ENCODE data around the gene FIP1L1. TPM values are rescaled to one million over a fixed set of nuclear protein-coding genes. Genes with fewer than 3 reads are reported as not detected.

FIP1L1 gene
- total and polyA plus RNA-seq, 10 of the 15 experiments (the other 5 are each of a cell fraction or from before 2014, with no cell fraction given), result 28.1 to 110 (median 59.4) TPM

GRCh38 chr4:53507058-53507457, 129.6 kb downstream of the FIP1L1 start:
- no peak overlapping the region for H3K9ac ChIP-seq (ENCODE audit: control insufficient read depth, insufficient read depth, low read length)
- DNase-seq (ENCODE audit: low read depth, low spot score) (no peak), FAIRE-seq (no peak), ATAC-seq (no peak)
- no peaks in the 10 kb centered on the region for H3K27me3 ChIP-seq (replicated peaks in 1 of 2; ENCODE audit: control insufficient read depth in 2 of 2, insufficient read depth in 2 of 2, low read length in 1 of 2)
- ChIA-PET SMC1A (ENCODE audit: uncharacterized antibody, unreplicated experiment) (interaction anchor here (1.1 to 2.5 kb wide), 4 partner anchors 136 to 297 kb away, joined by 3 to 11 read pairs (median 6); no protein-coding TSS in a partner anchor), RAD21 (ENCODE audit: unreplicated experiment) (interaction anchor here (1.8 kb wide), 2 partner anchors 147 to 298 kb away, joined by 8 to 10 read pairs; no protein-coding TSS in a partner anchor), POLR2A (interaction anchor here (1.4 kb wide), 1 partner anchor 147 kb away, joined by 5 read pairs; no protein-coding TSS in a partner anchor), CTCF (interaction anchor here (1.4 to 1.8 kb wide), 4 partner anchors 95 to 727 kb away, joined by 3 to 12 read pairs (median 6); no protein-coding TSS in a partner anchor)
- no TSS peak for BruUV-seq (replicated peaks)
- H3K79me2 ChIP-seq (ENCODE audit: control insufficient read depth, insufficient read depth, low read length), result no peaks in the 10 kb centered on the region
- H3K4me2 ChIP-seq (ENCODE audit: control insufficient read depth, insufficient read depth), result no peak overlapping the region
- TF ChIP-seq ASH2L (IDR thresholded peaks at IDR 0.05; ENCODE audit: borderline replicate concordance, low read depth) (no peak), BRCA1 (IDR thresholded peaks at IDR 0.05; ENCODE audit: low read depth, low read length) (no peak), WRNIP1 (IDR thresholded peaks at IDR 0.05; ENCODE audit: borderline replicate concordance, low read depth, low read length) (no peak), EGR1 (IDR thresholded peaks at IDR 0.05; ENCODE audit: borderline replicate concordance in 1 of 2, low read depth in 2 of 2, low read length in 2 of 2) (no peak), ZBED1 (IDR thresholded peaks at IDR 0.05; ENCODE audit: borderline replicate concordance) (no peak)
- no peaks in the 10 kb centered on the region for H3K36me3 ChIP-seq (ENCODE audit: control insufficient read depth in 2 of 2, insufficient read depth in 2 of 2, low read length in 1 of 2)
- no peak overlapping the region for H3K27ac ChIP-seq (ENCODE audit: control insufficient read depth, insufficient read depth)
- H3K4me1 ChIP-seq (ENCODE audit: control insufficient read depth, insufficient read depth, low read length), result no peaks in the 10 kb centered on the region
- H4K20me1 ChIP-seq (ENCODE audit: control insufficient read depth, insufficient read depth), result no peaks in the 10 kb centered on the region
- in situ Hi-C loops (cut with MboI) (no loop called here), intact Hi-C loops (cut with micrococcal nuclease; ENCODE audit: unreplicated experiment) (loop anchor here (5.0 kb wide), 1 partner anchor 145 kb away; no protein-coding TSS in a partner anchor)
- H2AFZ ChIP-seq (ENCODE audit: control insufficient read depth, low read depth, low read length), result no peak overlapping the region
- WGBS (ENCODE audit: insufficient coverage, insufficient replicate concordance, low lambda C conversion rate, missing lambda C conversion rate), result 68% methylated on average over 7 of the region's 7 CpGs
- no peak overlapping the region for H3K4me3 ChIP-seq
- no peaks in the 10 kb centered on the region; the same call in 2 of the 3 replicates for H3K9me3 ChIP-seq (replicated peaks; ENCODE audit: control insufficient read depth, insufficient read depth, low read length)

GRCh38 chr4:53507671-53508286, 130.3 kb downstream of the FIP1L1 start:
- Histone ChIP-seq H3K4me3 (no peak overlapping the region), H4K20me1 (ENCODE audit: control insufficient read depth, insufficient read depth) (no peaks in the 10 kb centered on the region), H3K79me2 (ENCODE audit: control insufficient read depth, insufficient read depth, low read length) (no peaks in the 10 kb centered on the region), H3K4me1 (ENCODE audit: control insufficient read depth, insufficient read depth, low read length) (no peaks in the 10 kb centered on the region), H3K27me3 (replicated peaks in 1 of 2; ENCODE audit: control insufficient read depth in 2 of 2, insufficient read depth in 2 of 2, low read length in 1 of 2) (no peaks in the 10 kb centered on the region), H3K4me2 (ENCODE audit: control insufficient read depth, insufficient read depth) (no peak overlapping the region), H2AFZ (ENCODE audit: control insufficient read depth, low read depth, low read length) (no peak overlapping the region), H3K36me3 (ENCODE audit: control insufficient read depth in 2 of 2, insufficient read depth in 2 of 2, low read length in 1 of 2) (no peaks in the 10 kb centered on the region), H3K9ac (ENCODE audit: control insufficient read depth, insufficient read depth, low read length) (no peak overlapping the region), H3K27ac (ENCODE audit: control insufficient read depth, insufficient read depth) (no peak overlapping the region), H3K9me3 (replicated peaks; ENCODE audit: control insufficient read depth, insufficient read depth, low read length) (no peaks in the 10 kb centered on the region; the same call in 2 of the 3 replicates)
- no peak for FAIRE-seq
- DNase-seq (ENCODE audit: low read depth, low spot score), result no peak
- ChIA-PET POLR2A (no interaction called here), CTCF (interaction anchor here (0.9 to 1.8 kb wide), 4 partner anchors 21 to 299 kb away, joined by 3 to 7 read pairs (median 4); no protein-coding TSS in a partner anchor), RAD21 (ENCODE audit: unreplicated experiment) (no interaction called here), SMC1A (ENCODE audit: uncharacterized antibody, unreplicated experiment) (interaction anchor here (2.5 kb wide), 1 partner anchor 136 kb away, joined by 11 read pairs; no protein-coding TSS in a partner anchor)
- no TSS peak for BruUV-seq (replicated peaks)
- in situ Hi-C loops (cut with MboI) (no loop called here), intact Hi-C loops (cut with micrococcal nuclease; ENCODE audit: unreplicated experiment) (loop anchor here (5.0 kb wide), 1 partner anchor 145 kb away; no protein-coding TSS in a partner anchor)
- 67% methylated on average over 17 of the region's 17 CpGs for WGBS (ENCODE audit: insufficient coverage, insufficient replicate concordance, low lambda C conversion rate, missing lambda C conversion rate)
- ATAC-seq, result peak; percentile 80
- TF ChIP-seq YBX1 (IDR thresholded peaks at IDR 0.05) (no peak), CHD2 (IDR thresholded peaks at IDR 0.05; ENCODE audit: borderline replicate concordance, low read depth, low read length) (no peak), POU2F2 (IDR thresholded peaks at IDR 0.05; ENCODE audit: borderline replicate concordance, low read depth, low read length) (no peak), NR2C1 (IDR thresholded peaks at IDR 0.05) (no peak), TARDBP (IDR thresholded peaks at IDR 0.05; ENCODE audit: borderline replicate concordance) (no peak), ZNF622 (IDR thresholded peaks at IDR 0.05) (no peak), HSF1 (IDR thresholded peaks at IDR 0.05; ENCODE audit: low read depth, low read length) (no peak), TCF7 (IDR thresholded peaks at IDR 0.05; ENCODE audit: borderline replicate concordance) (no peak), ZNF217 (IDR thresholded peaks at IDR 0.05) (no peak), RAD51 (IDR thresholded peaks at IDR 0.05) (no peak), IRF4 (IDR thresholded peaks at IDR 0.05; ENCODE audit: low read depth, low read length) (no peak), MEF2A (IDR thresholded peaks at IDR 0.05; ENCODE audit: insufficient read depth, low read depth, low read length) (no peak), BCL11A (IDR thresholded peaks at IDR 0.05; ENCODE audit: low read depth, low read length) (no peak)

Data from GM12878 (cell line).